Astrocyte (in vitro differentiated cells and primary cell): ENCODE data around the gene TMEM50A.
"Not testable (repeated sequence)": the region's sequence is repeated elsewhere in the genome, so short reads cannot be mapped to it uniquely, and the experiment has no call there.

Experiments
- EZH2 ChIP-seq: IDR thresholded peaks from 2 replicates; pipeline ENCODE4 v1.6.1; 2012; ENCODE audit warnings: mild to moderate bottlenecking, low read length, inconsistent platforms; ENCODE audit not compliant: insufficient read depth
- TF ChIP-seq, protein P1 (sequence below): IDR thresholded peaks from 2 replicates; pipeline ENCODE4 v1.5.1; 2011; ENCODE audit warnings: low read depth, mild to moderate bottlenecking, inconsistent platforms, low read length, moderate library complexity; ENCODE audit not compliant: insufficient read depth

- TF ChIP-seq, protein P1, sequence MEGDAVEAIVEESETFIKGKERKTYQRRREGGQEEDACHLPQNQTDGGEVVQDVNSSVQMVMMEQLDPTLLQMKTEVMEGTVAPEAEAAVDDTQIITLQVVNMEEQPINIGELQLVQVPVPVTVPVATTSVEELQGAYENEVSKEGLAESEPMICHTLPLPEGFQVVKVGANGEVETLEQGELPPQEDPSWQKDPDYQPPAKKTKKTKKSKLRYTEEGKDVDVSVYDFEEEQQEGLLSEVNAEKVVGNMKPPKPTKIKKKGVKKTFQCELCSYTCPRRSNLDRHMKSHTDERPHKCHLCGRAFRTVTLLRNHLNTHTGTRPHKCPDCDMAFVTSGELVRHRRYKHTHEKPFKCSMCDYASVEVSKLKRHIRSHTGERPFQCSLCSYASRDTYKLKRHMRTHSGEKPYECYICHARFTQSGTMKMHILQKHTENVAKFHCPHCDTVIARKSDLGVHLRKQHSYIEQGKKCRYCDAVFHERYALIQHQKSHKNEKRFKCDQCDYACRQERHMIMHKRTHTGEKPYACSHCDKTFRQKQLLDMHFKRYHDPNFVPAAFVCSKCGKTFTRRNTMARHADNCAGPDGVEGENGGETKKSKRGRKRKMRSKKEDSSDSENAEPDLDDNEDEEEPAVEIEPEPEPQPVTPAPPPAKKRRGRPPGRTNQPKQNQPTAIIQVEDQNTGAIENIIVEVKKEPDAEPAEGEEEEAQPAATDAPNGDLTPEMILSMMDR, result not testable (repeated sequence)
- TF ChIP-seq EZH2, result not testable (repeated sequence)
Measured at GRCh38 chr1:25383875-25384274, 45.7 kb downstream of the TMEM50A start.
